Nephron (organoid): ENCODE data around the gene SDHA.
A peak's percentile ranks its signal among the peaks of the same experiment; 100 is the strongest.

Experiments used
- H3K27ac Mint-ChIP-seq, 3 experiments: 2 replicates each; pipeline ENCODE4 v1.8.0; 2020; ENCODE audit warnings: mixed read lengths in 3 of 3, mild to moderate bottlenecking in 2 of 3, moderate library complexity in 1 of 3
- H3K27me3 Mint-ChIP-seq: 2 replicates; pipeline ENCODE4 v1.8.0; 2021; ENCODE audit warnings: low read depth, mild to moderate bottlenecking, moderate library complexity, mixed read lengths
- H3K36me3 Mint-ChIP-seq: 2 replicates; pipeline ENCODE4 v1.8.0; 2020; ENCODE audit warnings: low read depth, mixed read lengths
- H3K4me1 Mint-ChIP-seq: 2 replicates; pipeline ENCODE4 v1.8.0; 2020; ENCODE audit warnings: mixed read lengths
- H3K4me3 Mint-ChIP-seq, 3 experiments: 2 replicates each; pipeline ENCODE4 v1.8.0; 2020; ENCODE audit warnings: mild to moderate bottlenecking in 3 of 3, mixed read lengths in 3 of 3, moderate library complexity in 2 of 3
- H3K9me3 Mint-ChIP-seq: 2 replicates; pipeline ENCODE4 v1.8.0; 2020; ENCODE audit warnings: mixed read lengths
- TF ChIP-seq, protein P1 (sequence below), 3 experiments: fragments of 200-600 bp; sonication (generic); IDR thresholded peaks; one replicate each; pipeline ENCODE4 v1.5.0; 2021; ENCODE audit warnings: antibody characterized with exemption in 3 of 3; ENCODE audit not compliant: unreplicated experiment in 3 of 3

Gene SDHA

DNA sequence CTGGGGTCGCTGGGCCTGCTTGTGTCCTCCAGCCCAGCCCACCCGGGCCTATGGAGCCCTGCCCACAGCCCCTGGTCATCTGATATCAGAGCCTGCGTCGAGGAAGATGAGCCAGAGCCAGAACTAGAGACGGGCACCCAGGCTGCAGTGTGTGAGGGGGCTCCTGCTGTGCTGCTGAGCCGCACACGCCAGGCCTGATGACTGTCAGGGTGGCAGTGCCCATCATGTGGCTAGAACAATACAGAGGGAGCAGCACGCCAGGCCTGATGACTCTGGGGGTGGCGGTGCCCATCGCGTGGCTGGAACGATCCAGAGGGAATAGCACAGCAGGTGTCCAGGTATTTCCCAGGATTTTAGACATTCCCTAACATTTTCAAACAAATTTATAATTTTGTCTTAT, 36.0 kb upstream of the SDHA start:
- Mint-ChIP-seq H3K9me3 (peaks cover 2% of the 10 kb centered on the region), H3K4me1 (peaks cover 44% of the 10 kb centered on the region)
- TF ChIP-seq, protein P1, sequence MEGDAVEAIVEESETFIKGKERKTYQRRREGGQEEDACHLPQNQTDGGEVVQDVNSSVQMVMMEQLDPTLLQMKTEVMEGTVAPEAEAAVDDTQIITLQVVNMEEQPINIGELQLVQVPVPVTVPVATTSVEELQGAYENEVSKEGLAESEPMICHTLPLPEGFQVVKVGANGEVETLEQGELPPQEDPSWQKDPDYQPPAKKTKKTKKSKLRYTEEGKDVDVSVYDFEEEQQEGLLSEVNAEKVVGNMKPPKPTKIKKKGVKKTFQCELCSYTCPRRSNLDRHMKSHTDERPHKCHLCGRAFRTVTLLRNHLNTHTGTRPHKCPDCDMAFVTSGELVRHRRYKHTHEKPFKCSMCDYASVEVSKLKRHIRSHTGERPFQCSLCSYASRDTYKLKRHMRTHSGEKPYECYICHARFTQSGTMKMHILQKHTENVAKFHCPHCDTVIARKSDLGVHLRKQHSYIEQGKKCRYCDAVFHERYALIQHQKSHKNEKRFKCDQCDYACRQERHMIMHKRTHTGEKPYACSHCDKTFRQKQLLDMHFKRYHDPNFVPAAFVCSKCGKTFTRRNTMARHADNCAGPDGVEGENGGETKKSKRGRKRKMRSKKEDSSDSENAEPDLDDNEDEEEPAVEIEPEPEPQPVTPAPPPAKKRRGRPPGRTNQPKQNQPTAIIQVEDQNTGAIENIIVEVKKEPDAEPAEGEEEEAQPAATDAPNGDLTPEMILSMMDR (IDR thresholded peaks at IDR 0.05; ENCODE audit: unreplicated experiment in 3 of 3) = no peak

DNA sequence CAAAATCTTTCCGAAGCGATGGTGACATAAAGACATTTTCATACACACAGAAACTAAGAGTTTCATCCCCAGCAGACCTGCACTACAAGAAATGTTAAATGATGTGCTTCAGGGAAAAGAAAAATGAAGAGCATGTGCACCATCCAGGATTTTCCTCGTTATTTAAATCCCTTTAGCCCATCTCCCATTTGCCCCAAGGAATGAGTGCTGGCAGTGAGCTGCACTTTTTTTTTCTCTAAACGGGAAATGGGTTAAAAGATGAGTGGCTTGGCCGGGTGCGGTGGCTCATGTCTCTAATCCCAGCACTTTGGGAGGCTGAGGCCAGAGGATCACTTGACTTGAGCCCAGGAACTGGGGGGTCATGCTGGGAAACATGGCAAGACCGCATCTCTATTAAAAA, 33.6 kb upstream of the SDHA start:
- Mint-ChIP-seq H3K4me1 (peaks cover 42% of the 10 kb centered on the region), H3K27me3 (peaks cover 10% of the 10 kb centered on the region), H3K4me3 (no peak overlapping the region), H3K36me3 (peaks cover 7% of the 10 kb centered on the region), H3K9me3 (no peaks in the 10 kb centered on the region), H3K27ac (no peak overlapping the region)
- TF ChIP-seq, protein P1 (IDR thresholded peaks at IDR 0.05; ENCODE audit: unreplicated experiment in 3 of 3) = no peak

More for the DNA sequence above, 36.0 kb upstream of the SDHA start:
- H3K27ac Mint-ChIP-seq = no peak overlapping the region
- H3K36me3 Mint-ChIP-seq = peaks cover 7% of the 10 kb centered on the region
- peaks cover 6% of the 10 kb centered on the region for H3K27me3 Mint-ChIP-seq
- no peak overlapping the region for H3K4me3 Mint-ChIP-seq

DNA sequence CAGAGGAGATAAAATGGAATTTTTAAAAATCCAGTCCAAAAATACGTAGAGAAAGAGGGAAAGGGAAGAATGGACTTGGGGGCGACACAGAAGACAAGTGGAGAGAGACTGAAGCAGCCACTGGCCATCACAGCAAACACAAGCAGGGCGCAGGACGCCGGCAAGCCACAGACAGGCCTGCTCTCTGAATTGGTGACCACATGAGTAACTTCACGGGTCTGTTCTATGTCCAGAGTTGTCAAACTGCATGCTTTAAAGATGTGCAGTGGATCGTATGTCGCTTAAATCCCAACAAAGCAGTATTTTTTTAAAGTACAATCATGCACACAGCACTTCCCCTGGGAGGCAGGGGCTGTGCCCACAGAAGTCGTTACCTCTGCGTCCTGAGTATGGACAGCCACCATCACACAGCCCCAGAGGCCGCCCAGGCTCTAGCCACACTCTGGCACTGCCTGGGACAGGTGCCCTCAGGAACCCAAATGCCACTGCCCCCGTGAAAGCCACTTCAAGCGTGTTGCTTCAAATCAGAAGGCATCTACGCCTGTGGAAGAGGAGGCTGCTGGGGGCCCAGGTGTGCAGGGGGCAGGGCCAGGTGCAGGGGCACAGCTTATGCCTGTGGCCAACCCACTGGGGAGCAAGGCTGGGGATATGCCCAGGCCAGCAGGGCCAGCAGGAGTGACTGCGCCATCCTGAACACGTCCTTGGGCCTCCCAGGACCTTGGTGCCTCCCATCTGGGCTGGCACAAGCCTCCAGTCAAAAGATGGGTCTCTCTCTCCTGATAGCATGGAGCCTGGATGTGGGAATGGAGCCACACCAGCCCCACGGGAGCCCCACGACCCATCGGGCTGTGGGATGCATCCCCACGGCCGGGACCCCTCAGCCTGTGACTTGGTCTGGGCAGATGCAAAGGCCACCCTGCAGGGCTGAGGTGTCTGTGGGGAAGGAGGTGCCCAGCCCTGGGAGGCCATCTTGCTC, 32.7 kb upstream of the SDHA start:
- no peak overlapping the region for H3K27ac Mint-ChIP-seq
- H3K4me3 Mint-ChIP-seq = peak overlapping the region in 1 of 3 experiments; percentile 12
- TF ChIP-seq, protein P1 (IDR thresholded peaks at IDR 0.05; ENCODE audit: unreplicated experiment in 3 of 3) = no peak
- H3K4me1 Mint-ChIP-seq = peaks cover 39% of the 10 kb centered on the region
- peaks cover 10% of the 10 kb centered on the region for H3K27me3 Mint-ChIP-seq
- peaks cover 7% of the 10 kb centered on the region for H3K36me3 Mint-ChIP-seq
- no peaks in the 10 kb centered on the region for H3K9me3 Mint-ChIP-seq

DNA sequence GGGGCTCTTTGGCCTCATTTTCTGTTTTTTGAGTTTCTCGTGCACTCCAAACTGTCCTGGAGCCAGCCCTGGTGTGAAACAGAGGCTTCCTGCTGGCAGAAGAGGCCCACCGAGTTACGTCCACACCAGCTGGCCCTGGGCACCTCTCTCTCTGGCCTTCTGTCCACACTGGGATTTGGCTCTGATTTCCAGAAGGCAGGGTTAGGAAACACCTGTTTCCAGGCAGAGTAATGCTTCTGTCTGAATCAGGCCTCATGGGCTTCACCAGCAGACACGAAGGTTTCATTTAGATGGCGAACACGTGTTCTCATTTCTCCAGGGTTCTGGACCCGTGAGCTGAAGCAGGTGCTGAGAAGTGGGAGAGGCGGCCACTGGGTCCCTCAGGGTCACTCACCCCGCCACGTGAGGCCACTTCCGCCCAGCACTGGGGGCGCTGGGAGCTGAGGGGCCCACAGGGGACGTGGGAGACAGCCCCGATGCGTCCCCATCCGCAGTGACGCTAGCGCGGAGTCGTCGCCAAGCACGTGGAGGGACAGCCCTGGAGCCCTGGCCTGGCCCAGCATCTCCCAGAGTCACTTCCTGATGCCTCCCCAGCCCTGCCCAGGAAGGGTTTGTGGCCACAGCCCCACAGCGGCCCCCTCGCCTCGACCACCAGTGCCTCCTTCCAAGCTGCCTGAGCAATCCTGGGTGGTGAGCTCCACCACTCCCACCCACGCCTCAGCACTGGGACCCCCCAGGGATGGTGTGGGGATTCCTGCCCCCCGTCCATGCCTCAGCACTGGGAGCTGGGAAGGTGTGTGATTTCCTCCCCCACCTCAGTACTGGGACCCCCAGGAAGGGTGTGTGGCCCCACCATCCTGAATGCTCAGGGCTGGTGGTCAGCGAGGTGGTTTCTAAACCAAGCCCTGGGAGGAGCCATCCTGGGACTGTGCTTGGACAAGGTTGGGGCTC, 31.8 kb upstream of the SDHA start:
- no peak overlapping the region for H3K4me3 Mint-ChIP-seq
- no peak overlapping the region for H3K27ac Mint-ChIP-seq
- peaks cover 7% of the 10 kb centered on the region for H3K36me3 Mint-ChIP-seq
- H3K27me3 Mint-ChIP-seq = peaks cover 3% of the 10 kb centered on the region
- peaks cover 33% of the 10 kb centered on the region for H3K4me1 Mint-ChIP-seq
- TF ChIP-seq, protein P1 (IDR thresholded peaks at IDR 0.05; ENCODE audit: unreplicated experiment in 3 of 3) = no peak
- H3K9me3 Mint-ChIP-seq = no peaks in the 10 kb centered on the region

DNA sequence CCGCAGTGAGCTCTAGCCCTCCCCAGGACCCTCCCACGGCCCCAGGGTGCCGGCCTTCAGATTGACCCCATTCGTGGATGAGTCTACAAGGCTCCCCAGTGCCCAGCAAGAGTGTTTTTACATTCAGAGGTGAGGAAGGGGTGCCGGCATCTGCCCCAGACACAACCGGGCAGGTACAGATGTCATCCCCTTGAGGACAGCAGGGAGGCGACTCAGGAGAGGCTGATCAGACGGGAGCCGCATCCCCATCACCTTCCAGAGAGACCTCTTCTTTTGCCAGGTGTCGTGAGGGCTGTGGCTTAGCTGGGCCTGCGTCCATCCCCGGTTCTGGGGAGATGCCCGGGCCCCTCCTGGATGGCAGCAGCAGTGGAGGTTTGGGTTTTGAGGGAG, 31.1 kb upstream of the SDHA start:
- Mint-ChIP-seq H3K27me3 (peaks cover 3% of the 10 kb centered on the region), H3K36me3 (peaks cover 6% of the 10 kb centered on the region), H3K4me3 (no peak overlapping the region), H3K4me1 (peaks cover 33% of the 10 kb centered on the region), H3K9me3 (no peaks in the 10 kb centered on the region), H3K27ac (no peak overlapping the region)
- TF ChIP-seq, protein P1 (IDR thresholded peaks at IDR 0.05; ENCODE audit: unreplicated experiment in 3 of 3) = no peak
